ENCODE measurements around the gene TBC1D17.

Gene TBC1D17

GRCh38 chr19:49847731-49848696 is 29.5 kb upstream of the TBC1D17 start:
- DNase-seq: no peak

- no peak for DNase-seq
These were observed 28.6 kb upstream of the TBC1D17 start for GRCh38 chr19:49848938-49849337.

- DNase-seq: no peak
These were observed 27.9 kb upstream of the TBC1D17 start for GRCh38 chr19:49849433-49850220.

- DNase-seq: no peak
These were observed 27.3 kb upstream of the TBC1D17 start for GRCh38 chr19:49850221-49850486.

GRCh38 chr19:49850487-49851342 is 26.8 kb upstream of the TBC1D17 start, which contains the start of gene PTOV1:
Gene PTOV1, plus strand, starts transcription at chr19:49851159.
- DNase-seq: peak; percentile 95

- peak; percentile 34 for DNase-seq
These were observed 25.8 kb upstream of the TBC1D17 start for GRCh38 chr19:49851456-49852259.

GRCh38 chr19:49852631-49853126 is 24.8 kb upstream of the TBC1D17 start:
- no peak for DNase-seq

- no peak for DNase-seq
These were observed 23.6 kb upstream of the TBC1D17 start for GRCh38 chr19:49853852-49854377.

GRCh38 chr19:49854378-49855263 is 22.9 kb upstream of the TBC1D17 start:
- no peak for DNase-seq

GRCh38 chr19:49855277-49855675 is 22.2 kb upstream of the TBC1D17 start:
- DNase-seq: no peak

- DNase-seq: no peak
These were observed 21.6 kb upstream of the TBC1D17 start for GRCh38 chr19:49855676-49856573.

- DNase-seq: no peak
These were observed 20.9 kb upstream of the TBC1D17 start for GRCh38 chr19:49856574-49857021.

- DNase-seq: no peak
These were observed 20.3 kb upstream of the TBC1D17 start for GRCh38 chr19:49857061-49857837.

GRCh38 chr19:49857838-49858087 is 19.7 kb upstream of the TBC1D17 start:
- no peak for DNase-seq

GRCh38 chr19:49858088-49858985 is 19.2 kb upstream of the TBC1D17 start:
- DNase-seq: no peak

GRCh38 chr19:49859682-49860335 is 17.7 kb upstream of the TBC1D17 start:
- DNase-seq: no peak

Measured in right kidney (tissue), 1 donor.